HG03139 (cell line): ENCODE results near the gene FOLR2.
"Not testable (repeated sequence)": the region's sequence is repeated elsewhere in the genome, so short reads cannot be mapped to it uniquely, and the experiment has no call there.

Source experiments
- ATAC-seq: cut with Tn5 transposase; IDR thresholded peaks from one replicate; pipeline ENCODE4 v1.9.1; 2021; ENCODE audit not compliant: unreplicated experiment

Gene FOLR2

DNA sequence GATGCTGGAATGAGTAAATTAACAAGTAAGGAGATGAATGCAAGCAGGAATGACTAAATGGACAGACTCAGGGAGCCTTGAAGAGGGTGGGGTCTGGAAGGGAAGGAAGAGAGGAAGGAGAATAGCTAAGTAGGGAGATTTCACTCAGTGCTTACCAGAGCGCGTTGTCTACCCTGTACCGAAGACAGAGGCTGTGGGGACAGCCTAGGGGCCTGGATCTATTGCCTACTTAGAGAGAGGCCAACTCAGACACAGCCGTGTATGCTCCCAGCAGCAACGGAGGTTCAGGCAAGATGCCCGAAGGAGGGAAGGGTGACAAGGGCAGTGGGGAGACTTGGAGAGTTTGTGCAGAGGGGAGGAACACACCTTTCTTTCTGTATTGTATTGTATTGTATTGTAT lies at the start of gene FOLR2:
TSS of gene FOLR2 (plus strand) at position 157 of the 400 bp plus-strand sequence. CDS start 1,791 bp downstream, outside the sequence.
- ATAC-seq = no peak

DNA sequence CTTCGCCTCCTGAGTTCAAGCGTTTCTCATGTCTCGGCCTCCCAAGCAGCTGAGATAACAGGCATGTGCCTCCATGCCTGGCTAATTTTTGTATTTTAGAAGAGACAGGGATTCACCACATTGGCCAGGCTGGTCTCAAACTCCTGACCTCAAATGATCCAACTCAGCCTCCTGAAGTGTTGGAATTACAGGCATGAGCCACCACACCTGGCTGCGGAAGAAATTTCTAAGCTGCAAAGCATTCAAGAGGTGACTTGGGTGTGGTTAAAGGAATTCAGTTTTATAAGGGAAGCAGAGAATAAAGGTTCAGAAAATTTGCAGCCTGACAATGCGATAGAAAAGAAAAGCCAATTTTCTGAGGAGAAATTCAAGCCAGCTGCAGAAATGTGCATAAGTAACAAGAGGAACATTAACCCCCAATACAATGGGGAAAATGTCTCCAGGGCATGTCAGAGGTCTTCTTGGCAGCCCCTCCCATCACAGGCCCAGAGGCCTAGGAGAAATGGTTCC lies 47.5 kb upstream of the FOLR2 start:
- ATAC-seq = not testable (repeated sequence)

DNA sequence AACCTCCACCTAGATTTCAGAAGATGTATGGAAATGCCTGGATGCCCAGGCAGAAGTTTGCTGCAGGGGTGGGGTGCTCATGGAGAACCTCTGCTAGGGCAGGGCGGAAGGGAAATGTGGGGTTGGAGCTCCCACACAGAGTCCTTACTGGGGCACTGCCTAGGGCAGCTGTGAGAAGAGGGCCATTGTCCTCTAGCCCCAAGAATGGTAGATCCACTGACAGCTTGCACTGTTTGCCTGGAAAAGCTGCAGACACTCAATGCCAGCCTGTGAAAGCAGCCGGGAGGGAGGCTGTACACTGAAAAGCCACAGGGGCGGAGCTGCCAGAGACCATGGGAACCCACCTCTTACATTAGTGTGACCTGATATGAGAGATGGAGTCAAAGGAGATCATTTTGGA lies 46.8 kb upstream of the FOLR2 start:
- ATAC-seq = not testable (repeated sequence)

DNA sequence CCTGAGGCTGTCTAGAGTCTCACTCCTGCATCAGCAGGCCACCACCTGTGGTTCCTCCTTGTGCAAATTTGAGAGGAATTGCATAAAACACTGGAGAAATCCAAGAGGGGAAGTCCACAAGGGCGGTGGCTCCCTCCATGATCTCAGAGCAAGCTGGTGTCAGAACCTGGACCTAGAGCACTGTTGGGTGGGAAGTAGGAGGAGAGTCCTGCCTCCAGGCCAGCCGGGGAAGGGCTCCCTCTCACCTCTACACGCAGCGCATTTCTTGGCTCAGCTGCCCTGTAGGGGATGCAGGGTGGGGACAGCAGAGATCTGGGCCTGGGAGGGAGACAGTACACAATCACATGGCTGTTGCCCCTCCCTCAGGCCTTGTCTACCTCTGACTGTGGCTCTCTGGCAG lies 44.6 kb upstream of the FOLR2 start:
- not testable (repeated sequence) for ATAC-seq

DNA sequence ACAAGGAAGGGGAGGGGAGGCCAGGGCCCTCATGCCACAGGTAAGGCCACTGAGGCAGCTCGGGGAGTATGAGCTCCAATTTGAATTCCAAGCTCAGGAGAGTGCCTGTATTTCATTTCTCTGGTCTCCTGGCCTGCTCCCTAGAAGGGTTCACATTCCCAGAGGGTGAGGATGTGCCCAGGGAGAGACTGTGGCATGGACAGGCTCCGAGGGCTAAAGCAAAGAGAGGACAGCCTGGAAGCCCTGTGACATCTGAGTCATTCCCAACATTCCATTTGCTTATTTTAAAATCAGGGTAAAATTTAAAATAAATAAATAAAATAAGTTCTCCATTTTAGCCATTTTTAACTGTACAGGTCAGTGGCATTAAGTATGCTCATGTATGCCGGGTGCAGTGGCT lies 43.3 kb upstream of the FOLR2 start:
- ATAC-seq = no peak

DNA sequence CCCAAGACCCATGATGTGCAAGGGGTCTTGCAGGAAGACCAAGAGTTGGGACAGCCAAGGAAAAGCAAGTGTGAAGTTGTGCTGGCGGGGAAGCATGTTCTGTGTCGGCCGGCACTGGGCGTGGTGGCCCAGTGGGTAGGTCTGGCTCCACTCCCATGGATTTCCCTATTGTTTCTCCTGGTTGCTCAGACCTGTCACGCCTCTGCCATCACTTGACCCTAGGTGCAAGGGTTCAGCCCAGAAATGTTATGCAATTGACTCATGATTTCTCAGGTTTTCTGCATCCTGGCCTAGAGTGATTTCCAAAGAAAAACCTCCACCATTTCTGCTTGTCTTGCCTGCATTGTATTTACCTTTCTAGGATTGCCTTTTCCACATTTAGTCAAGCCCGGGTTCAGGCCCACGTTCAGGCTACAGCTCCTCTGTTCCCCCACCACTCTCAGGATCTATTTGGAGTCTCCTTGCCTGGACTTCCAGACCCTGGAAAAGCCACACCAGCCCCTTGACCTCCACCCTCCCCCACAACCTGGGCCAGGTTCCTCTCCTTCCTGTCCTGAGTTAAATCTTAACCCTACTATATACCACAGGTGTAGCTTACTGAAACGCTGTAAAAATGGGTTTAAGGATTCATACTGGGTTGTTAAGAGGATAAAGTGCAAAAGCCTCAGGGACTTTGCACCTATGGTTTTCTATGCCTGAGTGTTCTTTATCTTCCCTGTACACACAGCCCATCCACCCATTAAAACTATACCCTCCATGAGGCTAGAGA lies 42.1 kb upstream of the FOLR2 start:
- no peak for ATAC-seq

DNA sequence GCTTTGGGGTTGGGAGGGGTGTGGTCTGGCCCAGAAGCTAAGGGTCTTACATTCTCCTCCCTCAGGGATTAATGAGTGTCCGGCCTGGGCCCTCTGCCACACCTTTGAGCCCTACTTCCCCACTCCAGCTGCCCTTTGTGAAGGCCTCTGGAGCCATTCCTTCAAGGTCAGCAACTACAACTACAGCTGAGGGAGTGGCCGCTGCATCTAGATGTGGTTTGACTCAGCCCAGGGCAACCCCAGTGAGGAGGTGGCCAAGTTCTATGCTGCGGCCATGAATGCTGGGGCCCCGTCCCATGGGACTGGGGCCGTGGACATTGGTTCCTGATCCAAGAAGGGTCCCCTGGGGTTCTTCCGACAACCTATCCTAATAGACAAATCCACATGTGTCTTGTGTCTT lies 38.9 kb upstream of the FOLR2 start:
- no peak for ATAC-seq

DNA sequence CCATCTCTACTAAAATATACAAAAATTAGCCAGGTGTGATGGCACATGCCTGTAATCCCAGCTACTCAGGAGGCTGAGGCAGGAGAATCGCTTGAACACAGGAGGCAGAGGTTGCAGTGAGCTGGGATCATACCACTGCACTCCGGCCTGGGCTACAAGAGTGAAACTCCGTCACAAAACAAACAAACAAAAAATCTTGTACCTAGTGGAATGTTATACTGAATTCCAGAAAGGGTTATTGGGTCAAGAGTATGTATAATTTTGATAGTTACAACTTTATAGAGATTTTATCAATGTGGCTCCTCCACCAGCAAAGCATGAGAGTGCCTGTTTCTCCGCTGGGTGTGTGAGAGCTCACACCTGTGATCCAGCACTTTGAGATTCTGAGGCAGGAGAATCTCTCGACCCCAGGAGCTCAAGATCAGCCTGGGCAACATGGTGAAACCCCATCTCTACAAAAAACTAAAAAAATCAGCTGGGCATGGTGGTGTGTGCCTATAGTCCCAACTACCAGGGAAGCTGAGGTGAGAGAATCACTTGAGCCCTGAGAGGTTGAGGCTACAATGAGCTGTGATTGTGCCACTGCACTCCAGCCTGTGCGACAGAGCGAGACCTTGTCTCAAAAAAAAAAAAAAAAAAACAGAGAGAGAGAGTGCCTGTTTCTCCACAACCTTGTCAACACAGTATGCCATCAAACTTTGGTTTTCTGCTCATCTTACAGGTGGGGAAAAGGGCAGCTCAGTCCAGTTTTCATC lies 37.4 kb upstream of the FOLR2 start:
- ATAC-seq = no peak

DNA sequence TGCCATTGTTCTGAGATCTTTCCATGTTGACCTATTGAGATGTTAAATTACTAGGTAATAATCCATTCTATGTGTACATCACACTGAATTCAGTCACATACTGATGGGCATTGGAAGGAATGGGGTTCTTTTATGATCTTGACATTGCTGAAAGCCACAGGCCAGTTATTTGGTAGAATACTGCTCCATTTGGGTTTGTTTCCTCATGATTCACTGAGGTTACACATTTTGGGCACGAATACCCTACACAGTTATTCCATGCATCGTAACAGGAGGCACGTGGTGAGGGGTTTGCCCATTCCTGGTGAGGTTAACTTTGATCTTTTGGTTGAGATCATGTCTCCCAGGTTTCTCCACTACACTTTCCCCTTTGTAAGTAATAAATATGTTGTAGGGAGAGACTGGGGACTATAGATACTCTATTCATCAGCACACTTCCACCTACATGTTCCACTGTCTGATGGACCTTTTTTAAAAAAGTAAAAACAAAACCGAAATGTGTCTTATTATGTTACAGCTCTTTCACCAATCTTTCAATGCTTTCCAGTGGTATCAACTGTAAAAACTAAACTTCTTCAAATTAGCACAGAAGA lies 36.7 kb upstream of the FOLR2 start:
- ATAC-seq = no peak

DNA sequence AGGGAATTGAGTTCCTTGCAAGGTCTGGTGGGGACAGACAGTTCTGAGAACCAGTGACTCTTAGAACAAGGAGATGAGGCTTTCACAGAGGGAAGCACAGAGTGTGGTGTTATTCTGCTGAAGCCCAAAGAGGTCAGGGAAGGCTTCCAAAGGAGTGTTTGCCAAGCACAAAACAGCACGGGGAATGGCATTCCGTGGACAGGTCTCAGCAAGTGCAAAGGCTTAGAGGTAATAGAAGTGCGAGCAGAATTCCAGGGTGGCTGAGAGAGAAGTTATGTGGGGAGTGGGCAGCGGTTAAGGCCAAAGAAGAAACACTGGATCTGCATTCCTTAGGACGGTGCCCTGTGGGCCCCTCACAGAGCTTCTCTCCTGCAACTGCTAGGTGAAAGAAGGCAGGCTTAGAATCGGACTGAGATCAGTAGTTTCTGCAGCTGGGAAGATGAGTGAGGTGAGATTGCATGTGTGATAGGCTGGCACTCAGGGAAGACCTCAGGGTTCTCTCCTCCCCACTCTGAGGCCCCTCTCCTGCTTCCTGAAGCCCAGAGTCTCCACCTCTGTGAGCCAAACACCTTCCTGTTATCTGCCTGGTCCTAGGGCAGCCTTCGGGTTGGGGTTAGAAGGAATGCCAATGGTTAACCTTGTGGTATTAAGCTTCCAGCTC lies 35.6 kb upstream of the FOLR2 start:
- not testable (repeated sequence) for ATAC-seq

DNA sequence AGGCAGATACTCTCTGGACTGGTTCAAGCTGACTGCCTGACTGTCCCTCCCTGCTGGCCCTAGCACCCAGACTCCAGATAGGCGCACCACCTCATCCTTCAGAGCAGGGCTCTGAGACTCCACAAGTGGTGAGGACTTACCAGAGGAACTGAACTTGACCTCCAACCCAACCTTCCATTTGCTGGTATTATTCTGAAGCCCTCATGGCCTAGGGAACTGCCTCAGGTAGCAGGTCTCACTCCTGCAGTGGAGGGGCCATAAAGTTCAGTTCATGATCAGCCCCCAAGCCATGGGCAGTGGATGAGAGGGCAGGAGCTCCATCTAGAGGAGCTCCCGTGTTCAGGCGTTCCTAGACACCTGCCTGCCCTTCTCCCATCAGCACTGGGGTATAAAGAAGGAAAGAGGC lies 35.0 kb upstream of the FOLR2 start:
- not testable (repeated sequence) for ATAC-seq

DNA sequence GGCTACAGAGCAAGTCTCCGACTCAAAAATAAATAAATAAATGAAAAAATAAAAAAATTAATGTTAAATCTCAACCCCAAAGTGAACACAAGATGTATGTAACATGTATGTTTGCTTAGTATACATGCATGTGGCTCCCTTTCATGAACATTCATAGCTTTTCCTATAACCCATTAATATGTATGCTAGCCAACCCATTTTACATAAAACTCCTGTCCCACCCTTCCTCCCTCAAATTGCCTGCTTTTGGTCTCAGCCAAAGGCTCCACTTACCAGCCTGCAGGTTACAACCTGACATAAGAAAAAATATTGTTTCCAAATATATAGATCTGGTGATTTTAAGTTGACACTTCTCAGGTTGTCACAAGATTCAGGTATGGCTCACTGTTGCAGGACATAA lies 28.3 kb upstream of the FOLR2 start:
- ATAC-seq = no peak

DNA sequence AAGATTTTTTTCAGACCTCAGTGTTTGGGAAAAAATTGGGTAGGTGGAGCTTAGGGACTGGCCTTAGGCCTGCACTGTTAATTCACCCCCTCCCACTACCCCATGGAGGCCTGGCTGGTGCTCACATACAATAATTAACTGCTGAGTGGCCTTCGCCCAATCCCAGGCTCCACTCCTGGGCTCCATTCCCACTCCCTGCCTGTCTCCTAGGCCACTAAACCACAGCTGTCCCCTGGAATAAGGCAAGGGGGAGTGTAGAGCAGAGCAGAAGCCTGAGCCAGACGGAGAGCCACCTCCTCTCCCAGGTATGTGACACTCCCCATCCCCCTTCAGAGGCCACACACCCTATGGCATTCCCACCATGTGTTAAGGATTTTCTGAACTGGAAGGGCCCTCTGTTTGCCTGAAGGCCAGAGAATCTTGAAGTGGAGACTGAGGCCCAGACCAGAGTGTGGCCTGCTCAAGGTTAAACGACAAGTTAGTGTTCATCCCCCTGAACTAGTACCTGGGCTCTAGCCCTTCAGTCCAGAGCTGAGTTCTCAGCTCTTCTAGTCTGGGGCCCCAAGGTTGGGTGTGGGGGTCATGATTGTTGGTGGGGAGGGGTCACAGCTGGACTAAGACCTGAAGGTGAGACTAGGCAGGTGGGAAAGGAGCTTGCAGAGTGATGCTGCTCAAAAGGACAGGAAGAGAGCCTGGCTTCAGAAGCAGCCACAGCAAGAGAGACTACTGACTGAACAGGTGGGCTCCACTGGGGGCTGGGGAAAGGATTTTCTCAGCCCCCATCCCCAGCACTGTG lies 26.9 kb upstream of the FOLR2 start:
- ATAC-seq = no peak

DNA sequence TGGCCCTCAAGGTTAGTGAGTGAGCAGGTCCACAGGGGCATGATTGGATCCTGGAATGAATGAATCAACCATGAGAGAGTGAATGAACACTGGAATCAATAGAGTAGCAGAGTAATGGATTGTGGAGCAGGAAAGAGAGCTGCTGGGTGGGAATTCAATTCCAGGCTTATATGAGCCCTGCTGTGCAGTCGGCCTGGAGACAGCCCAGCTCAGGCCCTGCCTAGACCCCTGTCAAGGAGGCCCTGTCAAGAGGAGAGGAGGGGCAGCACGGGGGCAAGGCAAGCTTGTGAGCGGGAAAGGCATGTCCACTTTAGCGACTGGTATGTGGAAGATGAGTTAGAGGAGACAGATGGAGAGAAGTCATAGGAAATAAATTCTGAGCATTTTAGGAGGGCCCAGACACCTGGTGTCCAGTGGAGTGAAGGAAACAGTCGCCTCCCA lies 25.9 kb upstream of the FOLR2 start:
- ATAC-seq = no peak

DNA sequence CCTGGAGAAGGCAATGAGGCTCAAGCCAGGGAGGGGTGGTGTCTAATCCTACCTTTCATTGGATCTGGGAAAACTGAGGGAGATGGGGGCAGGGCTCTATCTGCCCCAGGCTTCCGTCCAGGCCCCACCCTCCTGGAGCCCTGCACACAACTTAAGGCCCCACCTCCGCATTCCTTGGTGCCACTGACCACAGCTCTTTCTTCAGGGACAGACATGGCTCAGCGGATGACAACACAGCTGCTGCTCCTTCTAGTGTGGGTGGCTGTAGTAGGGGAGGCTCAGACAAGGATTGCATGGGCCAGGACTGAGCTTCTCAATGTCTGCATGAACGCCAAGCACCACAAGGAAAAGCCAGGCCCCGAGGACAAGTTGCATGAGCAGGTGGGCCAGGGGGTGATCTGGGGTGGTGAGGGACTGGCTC lies 24.6 kb upstream of the FOLR2 start, which contains the start of gene FOLR1:
TSS of gene FOLR1 (plus strand) at position 180 of the 421 bp plus-strand sequence. CDS start at position 214, 34 bp downstream.
- ATAC-seq = no peak

DNA sequence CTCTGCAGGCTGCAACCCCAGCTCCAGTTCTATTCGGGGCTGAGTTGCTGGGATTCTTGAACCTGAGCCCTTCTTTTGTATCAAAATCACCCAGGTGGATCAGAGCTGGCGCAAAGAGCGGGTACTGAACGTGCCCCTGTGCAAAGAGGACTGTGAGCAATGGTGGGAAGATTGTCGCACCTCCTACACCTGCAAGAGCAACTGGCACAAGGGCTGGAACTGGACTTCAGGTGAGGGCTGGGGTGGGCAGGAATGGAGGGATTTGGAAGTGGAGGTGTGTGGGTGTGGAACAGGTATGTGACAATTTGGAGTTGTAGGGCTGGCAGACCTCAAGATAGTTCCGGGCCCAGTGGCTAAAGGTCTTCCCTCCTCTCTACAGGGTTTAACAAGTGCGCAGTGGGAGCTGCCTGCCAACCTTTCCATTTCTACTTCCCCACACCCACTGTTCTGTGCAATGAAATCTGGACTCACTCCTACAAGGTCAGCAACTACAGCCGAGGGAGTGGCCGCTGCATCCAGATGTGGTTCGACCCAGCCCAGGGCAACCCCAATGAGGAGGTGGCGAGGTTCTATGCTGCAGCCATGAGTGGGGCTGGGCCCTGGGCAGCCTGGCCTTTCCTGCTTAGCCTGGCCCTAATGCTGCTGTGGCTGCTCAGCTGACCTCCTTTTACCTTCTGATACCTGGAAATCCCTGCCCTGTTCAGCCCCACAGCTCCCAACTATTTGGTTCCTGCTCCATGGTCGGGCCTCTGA lies 20.9 kb upstream of the FOLR2 start:
- no peak for ATAC-seq

DNA sequence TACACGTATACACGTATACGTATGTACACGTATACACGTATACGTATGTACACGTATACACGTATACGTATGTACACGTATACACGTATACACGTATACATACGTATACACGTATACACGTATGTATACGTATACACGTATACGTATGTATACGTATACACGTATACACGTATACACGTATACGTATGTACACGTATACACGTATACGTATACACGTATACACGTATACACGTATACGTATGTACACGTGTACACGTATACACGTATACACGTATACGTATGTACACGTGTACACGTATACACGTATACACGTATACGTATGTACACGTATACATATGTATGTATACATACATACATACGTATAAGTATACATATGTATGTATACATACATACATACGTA lies 15.1 kb upstream of the FOLR2 start:
- ATAC-seq = not testable (repeated sequence)

DNA sequence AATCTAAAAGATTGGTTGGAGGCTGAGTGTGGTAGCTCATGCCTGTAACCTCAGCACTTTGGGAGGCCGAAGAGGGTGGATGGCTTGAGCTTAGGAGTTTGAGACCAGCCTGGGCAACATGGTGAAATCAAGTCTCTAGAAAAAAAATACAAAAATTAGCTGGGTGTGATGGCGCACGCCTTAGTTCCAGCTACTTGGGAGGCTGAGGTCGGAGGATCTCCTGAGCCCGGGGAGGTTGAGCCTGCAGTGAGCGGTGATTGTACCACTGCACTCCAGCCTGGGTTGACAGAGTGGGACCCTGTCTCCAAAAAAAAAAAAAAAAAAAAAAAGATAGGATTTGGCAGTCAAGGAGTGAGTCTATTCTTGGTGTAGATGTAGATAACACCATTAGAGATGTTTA lies 14.0 kb upstream of the FOLR2 start:
- ATAC-seq = no peak

DNA sequence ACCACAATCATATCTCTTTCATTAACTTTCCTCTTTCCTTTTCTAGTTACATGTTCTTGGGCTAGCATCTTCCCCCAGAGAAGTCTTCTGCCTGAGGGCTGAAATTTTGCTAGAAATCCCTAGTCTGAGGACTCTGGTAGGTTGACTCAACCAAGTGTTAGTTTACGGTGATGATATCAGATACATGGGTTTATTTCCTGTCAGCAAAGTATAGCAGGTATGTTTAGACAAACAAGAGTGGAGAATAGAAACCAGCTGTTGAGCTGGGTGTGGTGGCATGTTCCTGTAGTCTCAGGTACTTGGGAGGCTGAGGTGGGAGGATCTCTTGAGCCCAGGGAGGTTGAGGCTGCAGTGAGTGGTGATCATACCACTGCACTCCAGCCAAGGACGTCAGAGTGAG lies 13.4 kb upstream of the FOLR2 start:
- ATAC-seq = no peak
